Liver (tissue), 9 donors: ENCODE measurements around the gene RAB4A. TPM values are rescaled to one million over a fixed set of nuclear protein-coding genes. Genes with fewer than 3 reads are reported as not detected.

ENCODE experiments used
- DNase-seq: peaks from one replicate; pipeline ENCODE4 v3.0.0-alpha.2; 2017; ENCODE audit warnings: low spot score
- H3K27ac ChIP-seq, 2 donors: one replicate each; pipeline ENCODE4 v1.7.0; 2013; ENCODE audit warnings: inconsistent platforms in 2 of 2, low read length in 2 of 2, control low read depth in 1 of 2, low read depth in 1 of 2, mild to moderate bottlenecking in 1 of 2
- H3K27me3 ChIP-seq, 4 donors: one replicate each; pipeline versions ENCODE4 v1.6.1 to v1.7.0; 2013; ENCODE audit warnings: low read length in 3 of 4, inconsistent platforms in 1 of 4, mild to moderate bottlenecking in 1 of 4, moderate library complexity in 1 of 4; ENCODE audit not compliant: control insufficient read depth in 4 of 4, insufficient read depth in 4 of 4
- H3K36me3 ChIP-seq, 4 donors: one replicate each; pipeline versions ENCODE4 v1.6.1 to v1.7.0; 2013; ENCODE audit warnings: low read length in 3 of 4, mild to moderate bottlenecking in 3 of 4, low read depth in 1 of 4, moderate library complexity in 1 of 4; ENCODE audit not compliant: control insufficient read depth in 4 of 4, insufficient read depth in 3 of 4
- H3K4me1 ChIP-seq, 4 donors: one replicate each; pipeline versions ENCODE4 v1.6.1 to v1.7.0; 2013; ENCODE audit warnings: low read length in 3 of 4, mild to moderate bottlenecking in 3 of 4, moderate library complexity in 1 of 4; ENCODE audit not compliant: control insufficient read depth in 4 of 4, insufficient read depth in 4 of 4
- H3K4me3 ChIP-seq, 3 donors: one replicate each; pipeline versions ENCODE4 v1.6.1 to v1.7.0; 2013; ENCODE audit warnings: low read length in 3 of 3, control low read depth in 1 of 3, low read depth in 1 of 3, mild to moderate bottlenecking in 1 of 3
- H3K9ac ChIP-seq, 2 donors: one replicate each; pipeline ENCODE4 v1.7.0; 2013; ENCODE audit warnings: low read length in 2 of 2, mild to moderate bottlenecking in 2 of 2, moderate library complexity in 2 of 2, control low read depth in 1 of 2, low read depth in 1 of 2
- H3K9me3 ChIP-seq, 4 donors: one replicate each; pipeline versions ENCODE4 v1.6.1 to v1.7.0; 2013; ENCODE audit warnings: low read length in 3 of 4; ENCODE audit not compliant: control insufficient read depth in 4 of 4
- EGR1 ChIP-seq, 2 donors: IDR thresholded peaks; 2 replicates each; pipeline ENCODE4 v1.6.1; 2016 to 2018; ENCODE audit warnings: antibody characterized with exemption in 2 of 2, low read depth in 2 of 2
- FOXA1 ChIP-seq: IDR thresholded peaks from 2 replicates; pipeline ENCODE4 v1.6.1; 2016; ENCODE audit warnings: antibody characterized with exemption
- FOXA2 ChIP-seq: IDR thresholded peaks from 2 replicates; pipeline ENCODE4 v1.6.1; 2016; ENCODE audit warnings: antibody characterized with exemption
- GABPA ChIP-seq, 2 donors: IDR thresholded peaks in 1 of 2; conservative IDR thresholded peaks in 1 of 2; 2 replicates each; pipeline ENCODE4 v1.6.1; 2016; ENCODE audit warnings: antibody characterized with exemption in 2 of 2, mild to moderate bottlenecking in 1 of 2, moderate library complexity in 1 of 2
- HNF4A ChIP-seq, 2 donors: conservative IDR thresholded peaks; 2 replicates each; pipeline ENCODE4 v1.6.1; 2016; ENCODE audit warnings: antibody characterized with exemption in 2 of 2, mild to moderate bottlenecking in 2 of 2
- HNF4G ChIP-seq: IDR thresholded peaks from 2 replicates; pipeline ENCODE4 v1.6.1; 2016; ENCODE audit warnings: antibody characterized with exemption
- JUND ChIP-seq, 2 donors: IDR thresholded peaks; 2 replicates each; pipeline ENCODE4 v1.6.1; 2016; ENCODE audit warnings: antibody characterized with exemption in 2 of 2
- NR2F2 ChIP-seq: IDR thresholded peaks from 2 replicates; pipeline ENCODE4 v1.6.1; 2016; ENCODE audit warnings: antibody characterized with exemption
- RAD21 ChIP-seq, 2 donors: IDR thresholded peaks; 2 replicates each; pipeline ENCODE4 v1.6.1; 2016; ENCODE audit warnings: antibody characterized with exemption in 2 of 2, mild to moderate bottlenecking in 2 of 2
- RXRA ChIP-seq, 2 donors: IDR thresholded peaks; 2 replicates each; pipeline ENCODE4 v1.6.1; 2017 to 2018; ENCODE audit warnings: antibody characterized with exemption in 2 of 2, mild to moderate bottlenecking in 1 of 2
- SP1 ChIP-seq: IDR thresholded peaks from 2 replicates; pipeline ENCODE4 v1.6.1; 2018; ENCODE audit warnings: antibody characterized with exemption, mild to moderate bottlenecking
- TAF1 ChIP-seq: conservative IDR thresholded peaks from 2 replicates; pipeline ENCODE4 v1.6.1; 2016; ENCODE audit warnings: antibody characterized with exemption, mild to moderate bottlenecking
- YY1 ChIP-seq: IDR thresholded peaks from 2 replicates; pipeline ENCODE4 v1.6.1; 2016; ENCODE audit warnings: antibody characterized with exemption, mild to moderate bottlenecking
- WGBS: extraction: QIAGEN DNeasy Blood & Tissue Kit; methylation state at CpG from one replicate; pipeline ENCODE4 v1.1.7; 2013; 5-methylcytosine and 5-hydroxymethylcytosine counted together
- polyA plus RNA-seq, 2 donors: library from polyadenylated mRNA; stranded (reverse) in 1 of 2; unstranded in 1 of 2; fragments of 200-250 nt in 1 of 2; fragments of >200 nt in 1 of 2; fragmentation: Nextera tagmentation in 1 of 2; extraction: Ambion mirVana in 1 of 2; gene quantifications; one replicate each; pipeline versions ENCODE4 v1.2.1 to v1.2.3, GENCODE V29; 2013 to 2015
- total RNA-seq, 2 donors: library from RNA; depleted of rRNA; stranded (reverse); fragments of >200 nt; gene quantifications; one replicate each; pipeline ENCODE4 v1.2.3, GENCODE V29; 2014
- TF ChIP-seq, protein P1 (sequence below): IDR thresholded peaks from 2 replicates; pipeline ENCODE4 v1.6.1; 2016; ENCODE audit warnings: antibody characterized with exemption
- TF ChIP-seq, protein P2 (sequence below): IDR thresholded peaks from 2 replicates; pipeline ENCODE4 v1.6.1; 2016; ENCODE audit warnings: antibody characterized with exemption, mild to moderate bottlenecking
- TF ChIP-seq, protein P3 (sequence below): IDR thresholded peaks from 2 replicates; pipeline ENCODE4 v1.6.1; 2016; ENCODE audit warnings: antibody characterized with exemption
- TF ChIP-seq, protein P4 (sequence below): fragments of 150-350 bp; IDR thresholded peaks from 2 replicates; pipeline ENCODE4 v1.5.1; 2017; ENCODE audit warnings: improper control_type of control experiment, low read depth, low read length; ENCODE audit not compliant: missing input control
- TF ChIP-seq, protein P5 (sequence below): IDR thresholded peaks from 2 replicates; pipeline ENCODE4 v1.6.1; 2016; ENCODE audit warnings: antibody characterized with exemption
- donor health status: healthy.
- donor health status: healthy.
- donor health status: healthy.
- donor health status: healthy.
- donor health status: healthy.

Gene RAB4A
- total and polyA plus RNA-seq, 4 donors, result 16.5 to 51.9 (median 29.5) TPM

DNA sequence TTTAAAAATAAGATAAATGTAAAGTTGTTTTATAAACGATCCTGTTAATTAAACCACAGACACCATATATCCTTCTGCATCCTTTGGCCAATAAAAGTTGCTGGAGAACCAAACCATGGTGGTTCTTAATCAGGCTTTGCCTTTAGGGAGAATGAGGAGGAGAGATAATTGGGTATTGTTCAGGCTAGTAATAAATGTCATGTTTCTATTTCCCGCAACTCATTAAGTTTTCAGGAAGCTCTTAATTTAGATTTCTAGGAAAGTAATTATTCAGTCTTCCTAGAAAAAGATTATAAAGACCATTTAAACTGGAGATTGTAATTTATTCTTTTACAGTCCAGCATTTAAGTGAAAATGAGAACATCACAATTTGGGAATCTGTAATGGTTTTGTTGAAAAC is 34.5 kb downstream of the RAB4A start:
- H3K27me3 ChIP-seq, result no peaks in the 10 kb centered on the region
- TF ChIP-seq FOXA2 (no peak), JUND (IDR thresholded peaks at IDR 0.05) (no peak), EGR1 (IDR thresholded peaks at IDR 0.05; ENCODE audit: low read depth in 2 of 2) (no peak), YY1 (no peak), RAD21 (IDR thresholded peaks at IDR 0.05) (no peak), FOXA1 (no peak), RXRA (IDR thresholded peaks at IDR 0.05) (no peak), TAF1 (no peak), SP1 (no peak), NR2F2 (no peak)
- TF ChIP-seq, protein P1, sequence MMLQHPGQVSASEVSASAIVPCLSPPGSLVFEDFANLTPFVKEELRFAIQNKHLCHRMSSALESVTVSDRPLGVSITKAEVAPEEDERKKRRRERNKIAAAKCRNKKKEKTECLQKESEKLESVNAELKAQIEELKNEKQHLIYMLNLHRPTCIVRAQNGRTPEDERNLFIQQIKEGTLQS, result no peak
- TF ChIP-seq, protein P2, sequence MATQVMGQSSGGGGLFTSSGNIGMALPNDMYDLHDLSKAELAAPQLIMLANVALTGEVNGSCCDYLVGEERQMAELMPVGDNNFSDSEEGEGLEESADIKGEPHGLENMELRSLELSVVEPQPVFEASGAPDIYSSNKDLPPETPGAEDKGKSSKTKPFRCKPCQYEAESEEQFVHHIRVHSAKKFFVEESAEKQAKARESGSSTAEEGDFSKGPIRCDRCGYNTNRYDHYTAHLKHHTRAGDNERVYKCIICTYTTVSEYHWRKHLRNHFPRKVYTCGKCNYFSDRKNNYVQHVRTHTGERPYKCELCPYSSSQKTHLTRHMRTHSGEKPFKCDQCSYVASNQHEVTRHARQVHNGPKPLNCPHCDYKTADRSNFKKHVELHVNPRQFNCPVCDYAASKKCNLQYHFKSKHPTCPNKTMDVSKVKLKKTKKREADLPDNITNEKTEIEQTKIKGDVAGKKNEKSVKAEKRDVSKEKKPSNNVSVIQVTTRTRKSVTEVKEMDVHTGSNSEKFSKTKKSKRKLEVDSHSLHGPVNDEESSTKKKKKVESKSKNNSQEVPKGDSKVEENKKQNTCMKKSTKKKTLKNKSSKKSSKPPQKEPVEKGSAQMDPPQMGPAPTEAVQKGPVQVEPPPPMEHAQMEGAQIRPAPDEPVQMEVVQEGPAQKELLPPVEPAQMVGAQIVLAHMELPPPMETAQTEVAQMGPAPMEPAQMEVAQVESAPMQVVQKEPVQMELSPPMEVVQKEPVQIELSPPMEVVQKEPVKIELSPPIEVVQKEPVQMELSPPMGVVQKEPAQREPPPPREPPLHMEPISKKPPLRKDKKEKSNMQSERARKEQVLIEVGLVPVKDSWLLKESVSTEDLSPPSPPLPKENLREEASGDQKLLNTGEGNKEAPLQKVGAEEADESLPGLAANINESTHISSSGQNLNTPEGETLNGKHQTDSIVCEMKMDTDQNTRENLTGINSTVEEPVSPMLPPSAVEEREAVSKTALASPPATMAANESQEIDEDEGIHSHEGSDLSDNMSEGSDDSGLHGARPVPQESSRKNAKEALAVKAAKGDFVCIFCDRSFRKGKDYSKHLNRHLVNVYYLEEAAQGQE, result no peak
- TF ChIP-seq, protein P3, sequence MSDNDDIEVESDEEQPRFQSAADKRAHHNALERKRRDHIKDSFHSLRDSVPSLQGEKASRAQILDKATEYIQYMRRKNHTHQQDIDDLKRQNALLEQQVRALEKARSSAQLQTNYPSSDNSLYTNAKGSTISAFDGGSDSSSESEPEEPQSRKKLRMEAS, result no peak
- TF ChIP-seq, protein P4, sequence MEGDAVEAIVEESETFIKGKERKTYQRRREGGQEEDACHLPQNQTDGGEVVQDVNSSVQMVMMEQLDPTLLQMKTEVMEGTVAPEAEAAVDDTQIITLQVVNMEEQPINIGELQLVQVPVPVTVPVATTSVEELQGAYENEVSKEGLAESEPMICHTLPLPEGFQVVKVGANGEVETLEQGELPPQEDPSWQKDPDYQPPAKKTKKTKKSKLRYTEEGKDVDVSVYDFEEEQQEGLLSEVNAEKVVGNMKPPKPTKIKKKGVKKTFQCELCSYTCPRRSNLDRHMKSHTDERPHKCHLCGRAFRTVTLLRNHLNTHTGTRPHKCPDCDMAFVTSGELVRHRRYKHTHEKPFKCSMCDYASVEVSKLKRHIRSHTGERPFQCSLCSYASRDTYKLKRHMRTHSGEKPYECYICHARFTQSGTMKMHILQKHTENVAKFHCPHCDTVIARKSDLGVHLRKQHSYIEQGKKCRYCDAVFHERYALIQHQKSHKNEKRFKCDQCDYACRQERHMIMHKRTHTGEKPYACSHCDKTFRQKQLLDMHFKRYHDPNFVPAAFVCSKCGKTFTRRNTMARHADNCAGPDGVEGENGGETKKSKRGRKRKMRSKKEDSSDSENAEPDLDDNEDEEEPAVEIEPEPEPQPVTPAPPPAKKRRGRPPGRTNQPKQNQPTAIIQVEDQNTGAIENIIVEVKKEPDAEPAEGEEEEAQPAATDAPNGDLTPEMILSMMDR, result no peak
- H3K27ac ChIP-seq, result no peak overlapping the region
- no peak for DNase-seq
- H3K9me3 ChIP-seq, result no peaks in the 10 kb centered on the region
- peaks cover 4 to 13% (median 6%) of the 10 kb centered on the region in 4 donors for H3K4me1 ChIP-seq
- peaks cover 6 to 31% (median 21%) of the 10 kb centered on the region in 4 donors for H3K36me3 ChIP-seq
- H3K9ac ChIP-seq, result no peak overlapping the region
- no peak overlapping the region for H3K4me3 ChIP-seq
- 89% methylated on average over 2 of the region's 2 CpGs for WGBS

DNA sequence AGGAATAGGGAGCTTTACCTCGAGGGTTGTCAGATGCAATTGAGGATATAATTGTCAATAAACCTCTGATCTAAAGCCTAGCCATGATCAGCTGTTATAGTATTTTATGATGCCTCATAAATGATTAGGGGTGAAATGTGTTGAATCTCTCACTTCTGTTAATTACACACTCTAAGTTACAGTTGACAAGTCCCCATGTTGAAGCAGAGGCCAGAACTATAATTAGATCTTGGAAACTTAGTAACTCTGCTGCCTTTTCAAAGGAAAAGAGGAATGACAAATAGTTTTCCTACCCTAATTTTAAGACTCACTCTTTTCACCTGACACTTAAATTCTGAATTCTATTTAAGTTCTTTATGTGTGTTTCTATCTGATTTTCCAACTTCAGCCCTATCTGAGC is 38.2 kb downstream of the RAB4A start:
- Histone ChIP-seq H3K4me1 (peaks cover 6 to 22% (median 16%) of the 10 kb centered on the region in 4 donors), H3K27me3 (no peaks in the 10 kb centered on the region), H3K36me3 (peaks cover 2 to 15% (median 11%) of the 10 kb centered on the region in 4 donors), H3K9ac (no peak overlapping the region), H3K27ac (no peak overlapping the region), H3K9me3 (no peaks in the 10 kb centered on the region), H3K4me3 (no peak overlapping the region)
- no peak for DNase-seq
- WGBS, result 75% methylated on average over 1 of the region's 1 CpG
- TF ChIP-seq NR2F2, result no peak
- no peak for TF ChIP-seq RAD21 (IDR thresholded peaks at IDR 0.05)
- TF ChIP-seq RXRA (IDR thresholded peaks at IDR 0.05), result no peak
- no peak for TF ChIP-seq HNF4G
- no peak for TF ChIP-seq HNF4A (conservative IDR thresholded peaks at IDR 0.05)
- TF ChIP-seq, protein P5, sequence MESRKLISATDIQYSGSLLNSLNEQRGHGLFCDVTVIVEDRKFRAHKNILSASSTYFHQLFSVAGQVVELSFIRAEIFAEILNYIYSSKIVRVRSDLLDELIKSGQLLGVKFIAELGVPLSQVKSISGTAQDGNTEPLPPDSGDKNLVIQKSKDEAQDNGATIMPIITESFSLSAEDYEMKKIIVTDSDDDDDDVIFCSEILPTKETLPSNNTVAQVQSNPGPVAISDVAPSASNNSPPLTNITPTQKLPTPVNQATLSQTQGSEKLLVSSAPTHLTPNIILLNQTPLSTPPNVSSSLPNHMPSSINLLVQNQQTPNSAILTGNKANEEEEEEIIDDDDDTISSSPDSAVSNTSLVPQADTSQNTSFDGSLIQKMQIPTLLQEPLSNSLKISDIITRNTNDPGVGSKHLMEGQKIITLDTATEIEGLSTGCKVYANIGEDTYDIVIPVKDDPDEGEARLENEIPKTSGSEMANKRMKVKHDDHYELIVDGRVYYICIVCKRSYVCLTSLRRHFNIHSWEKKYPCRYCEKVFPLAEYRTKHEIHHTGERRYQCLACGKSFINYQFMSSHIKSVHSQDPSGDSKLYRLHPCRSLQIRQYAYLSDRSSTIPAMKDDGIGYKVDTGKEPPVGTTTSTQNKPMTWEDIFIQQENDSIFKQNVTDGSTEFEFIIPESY, result no peak
- TF ChIP-seq, protein P3, result no peak
- no peak for TF ChIP-seq GABPA (IDR thresholded peaks at IDR 0.05 in 1 of 2, conservative IDR thresholded peaks at IDR 0.05 in 1 of 2)
- no peak for TF ChIP-seq SP1
- TF ChIP-seq TAF1, result no peak
- no peak for TF ChIP-seq EGR1 (IDR thresholded peaks at IDR 0.05; ENCODE audit: low read depth in 2 of 2)
- TF ChIP-seq, protein P1, result no peak
- TF ChIP-seq JUND (IDR thresholded peaks at IDR 0.05), result no peak
- TF ChIP-seq, protein P4, result no peak
